H1 (cell line): ENCODE measurements around the gene CCDC136.

Source experiments
- ATF2 ChIP-seq: IDR thresholded peaks from 2 replicates; pipeline ENCODE4 v1.6.1; 2012; ENCODE audit warnings: low read length, inconsistent platforms
- ATF3 ChIP-seq: IDR thresholded peaks from 2 replicates; pipeline ENCODE4 v1.6.1; 2011; ENCODE audit warnings: low read depth, mild to moderate bottlenecking, low read length; ENCODE audit not compliant: insufficient read depth
- CTBP2 ChIP-seq: IDR thresholded peaks from 2 replicates; pipeline ENCODE4 v1.7.0; 2011; ENCODE audit warnings: borderline replicate concordance, mild to moderate bottlenecking, moderate library complexity, mixed read lengths, low read length; ENCODE audit not compliant: insufficient read depth, insufficient read length
- CTCF ChIP-seq, 3 experiments: IDR thresholded peaks; 1 replicate in 2 of 3; 2 replicates in 1 of 3; pipeline versions ENCODE4 v1.5.1 to v1.6.1; 2011; ENCODE audit warnings: low read length in 3 of 3, mild to moderate bottlenecking in 3 of 3, inconsistent platforms in 2 of 3, low read depth in 1 of 3, moderate library complexity in 1 of 3; ENCODE audit not compliant: insufficient read depth in 1 of 3; ENCODE audit errors: control extremely low read depth in 1 of 3
- EP300 ChIP-seq, 2 experiments: IDR thresholded peaks; 1 replicate in 1 of 2; 2 replicates in 1 of 2; pipeline ENCODE4 v1.6.1; 2011 to 2012; ENCODE audit warnings: low read depth in 2 of 2, low read length in 2 of 2, mild to moderate bottlenecking in 2 of 2, borderline replicate concordance in 1 of 2, inconsistent platforms in 1 of 2, moderate library complexity in 1 of 2
- KDM5A ChIP-seq: fragments of 200-600 bp; IDR thresholded peaks from 2 replicates; pipeline ENCODE4 v1.7.1; 2012; ENCODE audit warnings: mild to moderate bottlenecking, low read length, inconsistent platforms, mixed read lengths
- POLR2A ChIP-seq, 2 experiments: IDR thresholded peaks; 1 replicate in 1 of 2; 2 replicates in 1 of 2; pipeline ENCODE4 v1.6.1; 2011; ENCODE audit warnings: low read depth in 2 of 2, low read length in 2 of 2, mild to moderate bottlenecking in 2 of 2; ENCODE audit errors: control extremely low read depth in 1 of 2
- SIX5 ChIP-seq: IDR thresholded peaks from 2 replicates; pipeline ENCODE4 v1.6.1; 2011; ENCODE audit warnings: mild to moderate bottlenecking, low read depth, low read length
- TAF1 ChIP-seq: IDR thresholded peaks from 2 replicates; pipeline ENCODE4 v1.6.1; 2011; ENCODE audit warnings: mild to moderate bottlenecking, low read depth, low read length

GRCh38 chr7:128755819-128756476 lies 35.8 kb upstream of the CCDC136 start:
- no peak for TF ChIP-seq ATF2
- no peak for TF ChIP-seq CTBP2
- no peak for TF ChIP-seq SIX5
- TF ChIP-seq CTCF (IDR thresholded peaks at IDR 0.05; ENCODE audit: control extremely low read depth in 1 of 3, insufficient read depth in 1 of 3, low read depth in 1 of 3, low read length in 3 of 3) = no peak
- no peak for TF ChIP-seq EP300 (IDR thresholded peaks at IDR 0.05; ENCODE audit: borderline replicate concordance in 1 of 2, low read depth in 2 of 2, low read length in 2 of 2)
- no peak for TF ChIP-seq ATF3
- TF ChIP-seq KDM5A = no peak
- TF ChIP-seq TAF1 = no peak
- no peak for TF ChIP-seq POLR2A (IDR thresholded peaks at IDR 0.05; ENCODE audit: control extremely low read depth in 1 of 2, low read depth in 2 of 2, low read length in 2 of 2)
